Measurements from ENCODE around the gene SLC25A53.

SLC25A53 gene

GRCh38 chrX:104187931-104188330 lies 31.1 kb upstream of the SLC25A53 start:
- no peak for DNase-seq (ENCODE audit: low read depth)
- TF ChIP-seq CTCF (IDR thresholded peaks at IDR 0.05; ENCODE audit: low read length, missing control alignments), result no peak
- no peak overlapping the region for H3K4me3 ChIP-seq (replicated peaks; ENCODE audit: low read depth, low read length)

GRCh38 chrX:104183685-104184084 lies 26.9 kb upstream of the SLC25A53 start:
- H3K4me3 ChIP-seq (replicated peaks; ENCODE audit: low read depth, low read length), result no peak overlapping the region
- no peak for DNase-seq (ENCODE audit: low read depth)
- no peak for TF ChIP-seq CTCF (IDR thresholded peaks at IDR 0.05; ENCODE audit: low read length, missing control alignments)

GRCh38 chrX:104173841-104174240 lies 17.0 kb upstream of the SLC25A53 start:
- no peak for TF ChIP-seq CTCF (IDR thresholded peaks at IDR 0.05; ENCODE audit: low read length, missing control alignments)
- H3K4me3 ChIP-seq (replicated peaks; ENCODE audit: low read depth, low read length), result no peak overlapping the region
- DNase-seq (ENCODE audit: low read depth), result no peak

GRCh38 chrX:104172788-104173187 lies 16.0 kb upstream of the SLC25A53 start:
- H3K4me3 ChIP-seq (replicated peaks; ENCODE audit: low read depth, low read length), result no peak overlapping the region
- DNase-seq (ENCODE audit: low read depth), result peak; percentile 26
- TF ChIP-seq CTCF (IDR thresholded peaks at IDR 0.05; ENCODE audit: low read length, missing control alignments), result no peak

GRCh38 chrX:104172121-104172520 lies 15.3 kb upstream of the SLC25A53 start:
- no peak for TF ChIP-seq CTCF (IDR thresholded peaks at IDR 0.05; ENCODE audit: low read length, missing control alignments)
- DNase-seq (ENCODE audit: low read depth), result no peak
- no peak overlapping the region for H3K4me3 ChIP-seq (replicated peaks; ENCODE audit: low read depth, low read length)

- peak overlapping the region; percentile 81 for H3K4me3 ChIP-seq (replicated peaks; ENCODE audit: low read depth, low read length)
- no peak for DNase-seq (ENCODE audit: low read depth)
- TF ChIP-seq CTCF (IDR thresholded peaks at IDR 0.05; ENCODE audit: low read length, missing control alignments), result no peak
Observed at GRCh38 chrX:104168127-104168526, 11.3 kb upstream of the SLC25A53 start.

GRCh38 chrX:104166735-104167436 lies 10.1 kb upstream of the SLC25A53 start:
- DNase-seq (ENCODE audit: low read depth), result no peak
- TF ChIP-seq CTCF (IDR thresholded peaks at IDR 0.05; ENCODE audit: low read length, missing control alignments), result no peak
- peak overlapping the region; percentile 81 for H3K4me3 ChIP-seq (replicated peaks; ENCODE audit: low read depth, low read length)
